NCI-H2171 (cell line): Measurements from ENCODE around the gene ANAPC4.

Source experiments
- DNase-seq: peaks from one replicate; lab custom pipeline; 2025; lab: John Stamatoyannopoulos, UW

Gene ANAPC4

GRCh38 chr4:25378437-25378743 lies 1.3 kb downstream of the ANAPC4 start:
- DNase-seq, result no peak

- no peak for DNase-seq
Observed at GRCh38 chr4:25379591-25379990, 2.5 kb downstream of the ANAPC4 start.

GRCh38 chr4:25383647-25384046 lies 6.6 kb downstream of the ANAPC4 start:
- DNase-seq, result no peak

GRCh38 chr4:25386926-25387325 lies 9.9 kb downstream of the ANAPC4 start:
- no peak for DNase-seq

- no peak for DNase-seq
Observed at GRCh38 chr4:25397305-25397704, 20.2 kb downstream of the ANAPC4 start.

- DNase-seq, result no peak
Observed at GRCh38 chr4:25399510-25399909, 22.4 kb downstream of the ANAPC4 start.

- no peak for DNase-seq
Observed at GRCh38 chr4:25401066-25401465, 24.0 kb downstream of the ANAPC4 start.

- no peak for DNase-seq
Observed at GRCh38 chr4:25402521-25402920, 25.5 kb downstream of the ANAPC4 start.

GRCh38 chr4:25403699-25404098 lies 26.6 kb downstream of the ANAPC4 start:
- no peak for DNase-seq

- no peak for DNase-seq
Observed at GRCh38 chr4:25405453-25405852, 28.4 kb downstream of the ANAPC4 start.

GRCh38 chr4:25406081-25406692 lies 29.1 kb downstream of the ANAPC4 start:
- DNase-seq, result no peak

GRCh38 chr4:25410820-25411529 lies 33.9 kb downstream of the ANAPC4 start:
- DNase-seq, result no peak

GRCh38 chr4:25413261-25413660 lies 36.2 kb downstream of the ANAPC4 start:
- no peak for DNase-seq

GRCh38 chr4:25417014-25417413 lies 40.0 kb downstream of the ANAPC4 start:
- DNase-seq, result no peak

- DNase-seq, result no peak
Observed at GRCh38 chr4:25420931-25421330, 43.9 kb downstream of the ANAPC4 start.

GRCh38 chr4:25421816-25422525 lies 44.9 kb downstream of the ANAPC4 start:
- DNase-seq, result no peak

- DNase-seq, result no peak
Observed at GRCh38 chr4:25423548-25423947, 46.5 kb downstream of the ANAPC4 start.

- no peak for DNase-seq
Observed at GRCh38 chr4:25424539-25425228, 47.6 kb downstream of the ANAPC4 start.

- no peak for DNase-seq
Observed at GRCh38 chr4:25425361-25425760, 48.3 kb downstream of the ANAPC4 start.

- DNase-seq, result no peak
Observed at GRCh38 chr4:25427871-25428270, 50.8 kb downstream of the ANAPC4 start.

GRCh38 chr4:25430630-25431029 lies 53.6 kb downstream of the ANAPC4 start:
- no peak for DNase-seq

GRCh38 chr4:25433966-25434827 lies 57.1 kb downstream of the ANAPC4 start:
- DNase-seq, result no peak
